Heart left ventricle (tissue), 16 donors: ENCODE data around the gene STK32C. TPM values are rescaled to one million over a fixed set of nuclear protein-coding genes. Genes with fewer than 3 reads are reported as not detected.
"Not testable (repeated sequence)": the region's sequence is repeated elsewhere in the genome, so short reads cannot be mapped to it uniquely, and the experiment has no call there.

Experiments
- ATAC-seq, 4 donors: fragments of 200-7000 bp; cut with Tn5 transposase; one replicate each; pipeline ENCODE4 v1.9.1; 2020 to 2022; ENCODE audit warnings: moderate library complexity in 4 of 4, mild to moderate bottlenecking in 3 of 4, moderate number of reproducible peaks in 1 of 4
- DNase-seq, 5 donors: peaks; one replicate each; pipeline ENCODE4 v3.0.0-alpha.2; 2020
- H3K27ac ChIP-seq, 12 donors: fragments of 200-600 bp; sonication (generic) in 4 of 12; one replicate each; pipeline versions ENCODE4 v1.5.0 to v1.8.0; 2016 to 2022; ENCODE audit warnings: mild to moderate bottlenecking in 2 of 12
- H3K27me3 ChIP-seq, 9 donors: fragments of 200-600 bp; sonication (generic) in 2 of 9; one replicate each; pipeline versions ENCODE4 v1.5.1 to v1.8.0; 2016 to 2022; ENCODE audit warnings: mild to moderate bottlenecking in 3 of 9
- H3K36me3 ChIP-seq, 9 donors: fragments of 200-600 bp; sonication (generic) in 2 of 9; one replicate each; pipeline versions ENCODE4 v1.5.0 to v1.8.0; 2018 to 2022; ENCODE audit warnings: mild to moderate bottlenecking in 2 of 9
- H3K4me1 ChIP-seq, 12 donors: fragments of 200-600 bp; sonication (generic) in 4 of 12; one replicate each; pipeline versions ENCODE4 v1.5.0 to v1.8.0; 2016 to 2022; ENCODE audit warnings: mild to moderate bottlenecking in 3 of 12
- H3K4me3 ChIP-seq, 12 donors: fragments of 200-600 bp; sonication (generic) in 4 of 12; one replicate each; pipeline versions ENCODE4 v1.5.0 to v1.8.0; 2017 to 2022; ENCODE audit warnings: mild to moderate bottlenecking in 9 of 12, moderate library complexity in 4 of 12
- H3K9me3 ChIP-seq, 12 donors: fragments of 200-600 bp; sonication (generic) in 4 of 12; one replicate each; pipeline versions ENCODE4 v1.5.0 to v1.8.0; 2016 to 2022; ENCODE audit warnings: mild to moderate bottlenecking in 1 of 12
- CTCF ChIP-seq, 12 donors: fragments of 200-600 bp; sonication (generic) in 4 of 12; IDR thresholded peaks; one replicate each; pipeline versions ENCODE4 v1.5.0 to v1.8.0; 2018 to 2022; ENCODE audit warnings: antibody characterized with exemption in 12 of 12, mild to moderate bottlenecking in 5 of 12
- POLR2A ChIP-seq, 2 donors: fragments of 450-650 bp; IDR thresholded peaks; one replicate each; pipeline ENCODE4 v1.6.1; 2017; ENCODE audit warnings: antibody characterized with exemption in 2 of 2, mild to moderate bottlenecking in 2 of 2, moderate library complexity in 2 of 2
- WGBS, 4 donors: extraction: QIAGEN DNeasy Blood & Tissue Kit in 2 of 4; methylation state at CpG; one replicate each; pipeline versions ENCODE4 v1.1.5 to v1.1.7; 2013 to 2018; 5-methylcytosine and 5-hydroxymethylcytosine counted together
- intact Hi-C, 10 donors: fragments of 100-400 bp; cut with DNase I; formaldehyde crosslinking; loops; one replicate each; pipeline versions ENCODE4 v1.11.1 to v1.14.2; 2022
- polyA plus RNA-seq, 2 donors: library from polyadenylated mRNA; stranded (reverse); fragments of 200-250 nt; gene quantifications; one replicate each; pipeline ENCODE4 v1.2.3, GENCODE V29; 2013
- total RNA-seq, 9 donors: library from RNA; depleted of rRNA in 2 of 9; stranded (reverse); fragments of >200 nt in 2 of 9; fragmentation: NEBNext Ultra II Directional in 3 of 9; extraction: Animal tissue kit (Norgen Biotek cat#: 25700) in 3 of 9; gene quantifications; one replicate each; pipeline versions ENCODE4 v1.1.0 to v1.2.4, GENCODE V29; 2016 to 2023
- donor health status: ischemic (EF 13 %, LVEDD 7.1; RV severe dilation, severe dysfunction).
- donor health status: healthy with polysubstance abuse.
- donor health status: DM: no; HTN: yes; CAD: no.
- donor health status: DM: no; HTN: no; CAD: no.
- donor health status: ischemic (EF 25% LVEDD 6.9; RV normal size, moderate dysfunction).
- donor health status: ischemic (EF 25% LVEDD 5.7; RV mildly dilated, moderate dysfunction).
- donor health status: healthy.
- donor health status: DM: yes; HTN: yes; CAD: no.
- donor health status: ischemic (EF 35%, LVEDD 5.7; RV mildly dilated, moderate dysfunction).
- donor health status: nonischemic (EF 11% LVEDD 7.7; RV severe dilation, severe dysfunction).
- donor health status: DM: yes; HTN: yes; CAD: no.
- donor health status: PGD.
- donor health status: ischemic (EF 29% LVEDD 5.4; RV normal size, mild dysfunction).
- donor health status: nonischemic (EF 23%, LVEDD 6.1; RV moderate dilation, normal function).

The STK32C gene
- total and polyA plus RNA-seq, 11 donors = 3.8 to 9.8 (median 6.2) TPM

- no peak overlapping the region for H3K4me3 ChIP-seq
- H3K27me3 ChIP-seq = no peaks in the 10 kb centered on the region
- H3K9me3 ChIP-seq = no peaks in the 10 kb centered on the region
- 85 to 90% (median 88%) methylated on average over 10 to 13 of the region's 13 CpGs for WGBS, 4 donors
- peaks cover 0 to 6% (median 0%) of the 10 kb centered on the region in 9 donors for H3K36me3 ChIP-seq
- ATAC-seq = peak in 1 of 4 donors; percentile 12
- no peak for TF ChIP-seq POLR2A (IDR thresholded peaks at IDR 0.05)
- TF ChIP-seq CTCF (IDR thresholded peaks at IDR 0.05) = no peak
- no peak overlapping the region for H3K27ac ChIP-seq
- DNase-seq = peak in 1 of 5 donors; percentile 11
- H3K4me1 ChIP-seq = peaks cover 0 to 16% (median 0%) of the 10 kb centered on the region in 12 donors
- intact Hi-C loops = no loop called here
Measured at GRCh38 chr10:132320654-132321469, 13.1 kb upstream of the STK32C start.

- no peak overlapping the region for H3K4me3 ChIP-seq
- ATAC-seq = peak in 2 of 4 donors; percentile 49 to 71
- intact Hi-C loops = no loop called here
- H3K36me3 ChIP-seq = peaks cover 0 to 3% (median 0%) of the 10 kb centered on the region in 9 donors
- TF ChIP-seq POLR2A (IDR thresholded peaks at IDR 0.05) (no peak), CTCF (IDR thresholded peaks at IDR 0.05) (no peak)
- DNase-seq = peak in 1 of 5 donors; percentile 29
- H3K27ac ChIP-seq = no peak overlapping the region
- peaks cover 0 to 16% (median 0%) of the 10 kb centered on the region in 12 donors for H3K4me1 ChIP-seq
- H3K27me3 ChIP-seq = no peaks in the 10 kb centered on the region
- 76 to 79% (median 77%) methylated on average over 14 to 15 of the region's 15 CpGs for WGBS, 4 donors
- no peaks in the 10 kb centered on the region for H3K9me3 ChIP-seq
Measured at GRCh38 chr10:132319853-132320653, 12.3 kb upstream of the STK32C start.

DNA sequence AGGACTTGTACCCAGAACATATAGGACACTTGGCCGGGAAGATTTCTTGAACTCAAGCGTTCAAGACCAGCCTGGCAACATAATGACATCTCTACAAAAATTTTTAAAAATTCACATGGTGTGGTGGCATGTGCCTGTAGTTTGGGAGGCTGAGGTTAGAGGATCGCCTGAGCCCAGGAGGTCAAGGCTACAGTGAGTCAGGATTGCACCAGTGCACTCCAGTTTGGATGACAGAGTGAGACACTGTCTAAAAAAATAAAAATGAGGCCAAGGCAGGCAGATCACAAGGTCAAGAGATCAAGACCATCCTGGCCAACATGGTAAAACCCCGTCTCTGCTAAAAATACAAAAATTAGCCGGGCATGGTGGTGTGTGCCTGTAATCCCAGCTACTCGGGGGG, 9.7 kb upstream of the STK32C start:
- intact Hi-C loops, H3K36me3 ChIP-seq: not testable (repeated sequence)
- 88 to 97% (median 93%) methylated on average over 6 of the region's 6 CpGs for WGBS, 4 donors

DNA sequence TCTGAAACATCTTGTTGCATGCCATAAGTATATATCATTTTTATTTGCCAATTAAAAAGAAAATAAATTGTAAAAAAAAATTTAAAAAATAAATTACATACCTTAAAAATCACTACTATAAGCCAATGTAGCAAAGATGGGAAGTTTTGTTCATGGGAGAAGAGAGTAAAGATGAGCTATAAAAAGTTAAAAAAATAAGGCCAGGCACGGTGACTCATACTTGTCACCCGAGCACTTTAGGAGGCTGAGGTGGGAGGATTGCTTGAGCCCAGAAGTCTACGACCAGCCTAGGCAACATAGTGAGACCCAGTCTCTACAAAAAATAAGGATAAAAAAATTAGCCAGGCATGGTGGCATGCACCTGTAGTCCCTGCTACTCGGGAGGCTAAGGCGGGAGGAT, 8.4 kb upstream of the STK32C start:
- WGBS, 4 donors = 90 to 92% (median 91%) methylated on average over 5 of the region's 5 CpGs
- H3K27ac ChIP-seq = no peak overlapping the region
- peaks cover 0 to 7% (median 0%) of the 10 kb centered on the region in 12 donors for H3K4me1 ChIP-seq
- no peaks in the 10 kb centered on the region for H3K27me3 ChIP-seq
- peaks cover 0 to 11% (median 0%) of the 10 kb centered on the region in 12 donors for H3K9me3 ChIP-seq
- DNase-seq (no peak), ATAC-seq (no peak)
- no peak overlapping the region for H3K4me3 ChIP-seq
- intact Hi-C loops = no loop called here
- no peaks in the 10 kb centered on the region for H3K36me3 ChIP-seq
- no peak for TF ChIP-seq POLR2A (IDR thresholded peaks at IDR 0.05)
- no peak for TF ChIP-seq CTCF (IDR thresholded peaks at IDR 0.05)

More for the DNA sequence above, 9.7 kb upstream of the STK32C start:
- H3K9me3 ChIP-seq = peaks cover 0 to 11% (median 0%) of the 10 kb centered on the region in 12 donors
- H3K4me3 ChIP-seq, ATAC-seq, DNase-seq, H3K4me1 ChIP-seq, H3K27me3 ChIP-seq, H3K27ac ChIP-seq: not testable (repeated sequence)

DNA sequence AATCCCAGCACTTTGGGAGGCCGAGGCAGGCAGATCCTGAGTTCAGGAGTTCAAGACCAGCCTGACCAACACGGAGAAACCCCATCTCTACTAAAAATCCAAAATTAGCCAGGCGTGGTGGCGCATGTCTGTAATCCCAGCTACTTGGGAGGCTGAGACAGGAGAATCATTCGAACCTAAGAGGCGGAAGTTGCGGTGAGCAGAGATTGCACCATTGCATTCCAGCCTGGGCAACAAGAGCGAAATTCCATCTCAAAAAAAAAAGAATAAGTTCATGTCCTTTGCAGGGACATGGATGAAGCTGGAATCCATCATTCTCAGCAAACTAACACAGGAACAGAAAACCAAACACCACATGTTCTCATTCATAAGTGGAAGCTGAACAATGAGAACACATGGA, 7.1 kb upstream of the STK32C start:
- not testable (repeated sequence) for ATAC-seq

More for the DNA sequence above, 7.1 kb upstream of the STK32C start:
- H3K4me1 ChIP-seq, H3K36me3 ChIP-seq, intact Hi-C loops, H3K4me3 ChIP-seq, H3K27ac ChIP-seq, H3K27me3 ChIP-seq, DNase-seq: not testable (repeated sequence)
- WGBS, 4 donors = 94 to 97% (median 96%) methylated on average over 8 of the region's 8 CpGs
- peaks cover 0 to 11% (median 0%) of the 10 kb centered on the region in 12 donors for H3K9me3 ChIP-seq
